IMR-90 (cell line): Measurements from ENCODE around the gene ITPK1.

Source experiments
- CTCF ChIP-seq: conservative IDR thresholded peaks from 2 replicates; pipeline ENCODE4 v1.5.1; 2012; ENCODE audit warnings: mild to moderate bottlenecking, low read depth, low read length, improper control_type of control experiment
- ELK1 ChIP-seq: fragments of 150-350 bp; IDR thresholded peaks from 2 replicates; pipeline ENCODE4 v1.6.1; 2016; ENCODE audit warnings: low read depth, mild to moderate bottlenecking, low read length, moderate library complexity, borderline replicate concordance
- POLR2A ChIP-seq: IDR thresholded peaks from 2 replicates; pipeline ENCODE4 v1.6.1; 2012; ENCODE audit warnings: mild to moderate bottlenecking, low read depth, low read length

DNA sequence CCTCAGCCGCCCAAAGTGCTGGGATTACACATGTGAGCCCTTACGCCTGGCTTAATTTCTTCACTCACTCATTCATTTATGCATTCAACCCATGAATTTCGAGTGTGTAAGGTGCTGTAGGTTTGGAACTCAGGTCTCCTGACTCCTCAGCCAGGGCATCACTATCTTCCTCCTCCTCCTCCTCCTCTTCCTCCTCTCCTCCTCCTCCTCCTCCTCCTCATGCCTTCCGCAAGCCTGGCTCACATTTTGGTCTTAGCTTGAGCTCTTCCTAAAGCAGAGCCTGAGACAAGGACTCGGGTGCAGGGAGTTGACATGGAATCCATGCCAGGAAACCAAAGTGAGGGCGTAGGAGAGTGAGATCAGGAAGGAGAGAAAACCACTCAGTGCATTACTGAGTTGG is 213.5 kb downstream of the ITPK1 start:
- TF ChIP-seq CTCF: no peak
- no peak for TF ChIP-seq POLR2A
- no peak for TF ChIP-seq ELK1
